GM21825 (cell line): Measurements from ENCODE around the gene NT5C1A.

Experiments
- ATAC-seq: cut with Tn5 transposase; IDR thresholded peaks from one replicate; pipeline ENCODE4 v1.9.1; 2021; ENCODE audit warnings: mild to moderate bottlenecking, moderate library complexity; ENCODE audit not compliant: unreplicated experiment

Gene NT5C1A

DNA sequence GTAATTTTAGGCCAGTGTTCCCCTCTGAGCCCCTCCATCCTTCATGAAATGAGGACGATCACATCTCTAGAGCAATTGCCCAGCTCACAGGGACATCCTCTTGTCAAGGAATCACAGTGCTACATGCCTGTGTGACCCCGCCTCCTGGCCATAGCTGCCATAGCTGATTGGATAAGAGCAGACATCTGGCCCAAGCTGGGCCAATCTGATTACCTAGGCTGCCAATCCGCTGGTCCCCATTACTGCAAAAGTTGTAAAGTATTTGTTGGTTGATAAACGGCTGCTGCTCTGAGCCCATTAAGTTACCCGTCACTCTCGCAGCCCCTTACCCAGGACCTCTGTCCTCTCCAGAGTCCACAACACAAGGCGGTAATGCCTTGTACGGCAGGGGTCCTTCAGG is 8.3 kb downstream of the NT5C1A start:
- no peak for ATAC-seq

DNA sequence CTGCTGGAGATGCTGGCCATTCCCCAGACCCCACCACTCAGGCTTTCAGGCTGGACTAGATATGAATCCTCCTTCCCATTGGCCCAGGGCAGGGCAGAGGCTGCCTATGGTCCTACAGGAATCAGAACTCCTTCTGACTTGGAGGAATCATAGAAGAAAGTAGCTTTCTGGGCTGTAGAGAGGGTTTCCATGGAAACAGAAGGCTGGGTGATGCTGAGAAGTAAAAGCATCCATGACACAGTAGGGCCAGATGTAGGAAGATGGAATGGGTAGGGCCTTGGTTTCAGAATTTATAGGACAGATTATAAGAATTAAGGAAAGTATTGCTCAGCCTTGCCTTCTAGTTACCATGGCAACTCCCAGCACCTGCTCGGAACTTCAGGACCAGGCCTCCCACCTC is 9.0 kb downstream of the NT5C1A start:
- no peak for ATAC-seq

DNA sequence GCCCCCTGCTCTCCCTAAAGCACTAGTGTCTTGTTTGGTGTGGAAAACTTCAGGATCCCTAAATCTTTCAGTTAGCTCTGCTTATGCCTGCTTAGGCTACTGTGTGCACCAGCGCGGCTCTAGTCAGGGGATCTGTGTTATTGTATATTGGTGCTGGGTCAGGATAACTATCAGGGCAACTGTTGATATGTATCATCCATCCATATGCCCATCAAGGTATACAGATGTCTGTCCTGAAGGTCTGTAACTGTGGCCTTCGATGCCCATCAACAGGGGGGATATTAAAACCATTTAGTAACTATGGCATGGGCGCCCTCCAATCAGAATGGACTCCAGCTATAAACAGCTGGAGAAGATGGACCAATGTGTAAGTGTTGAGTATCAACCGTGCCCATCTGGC is 12.4 kb downstream of the NT5C1A start:
- ATAC-seq: no peak

DNA sequence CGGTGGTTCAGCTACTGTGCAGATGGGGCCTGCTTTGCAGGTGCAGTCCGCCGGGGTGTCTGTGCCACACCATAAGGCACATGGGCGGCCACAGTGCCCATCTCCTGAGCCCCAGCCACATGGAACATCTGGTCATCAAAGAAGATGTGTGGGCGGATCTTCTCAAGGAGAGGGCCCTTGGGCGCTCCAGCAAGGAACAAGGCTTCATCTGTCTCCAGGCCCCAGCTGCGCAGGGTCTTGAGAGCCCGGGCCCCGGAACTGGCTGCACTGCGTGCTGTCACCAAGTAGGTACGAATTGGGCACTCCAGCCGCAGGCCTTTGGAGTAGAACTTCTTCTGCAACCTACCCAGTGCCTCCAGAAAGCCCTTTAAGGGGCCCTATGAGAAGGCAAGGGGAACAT is 12.8 kb downstream of the NT5C1A start:
- ATAC-seq: no peak

DNA sequence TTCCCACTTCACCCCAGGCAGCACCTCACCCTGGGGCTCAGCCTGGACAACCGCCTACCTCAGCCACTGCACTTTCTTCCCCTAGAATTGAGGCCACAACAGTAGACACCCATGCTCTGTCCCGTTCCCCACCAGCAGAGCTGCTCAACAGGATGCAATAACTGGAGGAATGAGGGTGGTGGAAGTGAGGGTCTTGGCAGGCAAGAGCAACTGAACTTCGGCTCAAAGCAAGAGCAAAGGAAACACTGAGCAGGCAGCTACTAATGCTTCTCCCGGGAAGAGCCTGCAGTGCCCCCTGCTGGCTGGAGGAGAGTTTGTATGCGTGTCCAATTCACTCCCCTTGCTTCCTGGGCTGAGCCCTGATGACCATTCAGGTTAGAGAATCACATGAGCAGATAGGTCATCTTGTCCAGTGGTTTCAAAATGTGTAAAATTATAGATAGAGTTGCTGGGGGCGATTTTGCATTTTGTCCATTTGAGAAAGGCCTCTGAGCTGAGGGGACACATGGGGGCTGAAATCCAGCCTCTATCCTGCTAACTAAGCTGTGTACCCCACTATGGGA is 13.9 kb downstream of the NT5C1A start:
- ATAC-seq: no peak

DNA sequence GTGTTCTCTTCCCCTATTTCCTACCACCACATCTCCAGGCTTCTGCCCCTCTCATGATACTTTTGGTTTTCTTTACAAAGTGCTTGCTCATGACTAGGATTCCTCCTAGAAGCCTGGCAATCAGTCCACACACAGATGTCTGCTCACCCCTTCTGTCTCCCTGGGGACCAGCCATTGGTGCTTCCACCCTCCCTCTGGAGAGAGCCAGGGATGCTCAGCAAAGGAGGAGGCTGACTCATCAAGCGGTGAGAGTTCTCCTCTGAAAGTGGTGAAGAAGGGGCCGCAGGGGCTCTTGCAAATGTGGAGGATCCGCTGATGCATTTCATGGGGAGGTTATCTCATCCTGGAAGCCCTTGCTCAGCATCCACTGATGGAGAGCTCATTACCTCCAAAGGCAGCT is 14.5 kb downstream of the NT5C1A start:
- no peak for ATAC-seq

DNA sequence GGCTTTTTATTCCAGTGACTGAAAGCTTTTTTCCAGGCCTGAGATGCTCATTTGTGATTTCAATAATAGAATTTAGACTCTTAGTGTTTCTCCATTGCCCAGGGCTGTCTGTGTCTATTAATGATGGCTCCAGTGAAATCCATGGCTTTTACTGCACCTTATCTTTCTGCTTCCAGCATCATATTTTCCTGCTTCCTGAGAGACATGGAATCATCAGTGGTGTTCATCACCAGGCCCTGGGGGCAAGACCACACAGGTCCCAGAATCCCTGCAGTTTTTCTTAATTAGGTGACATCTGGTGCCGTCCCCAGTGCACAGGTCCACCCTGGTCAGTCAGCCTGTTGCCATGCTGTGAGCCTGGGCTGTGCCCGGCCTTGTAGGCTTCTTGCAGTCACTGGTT is 15.5 kb downstream of the NT5C1A start:
- ATAC-seq: no peak

DNA sequence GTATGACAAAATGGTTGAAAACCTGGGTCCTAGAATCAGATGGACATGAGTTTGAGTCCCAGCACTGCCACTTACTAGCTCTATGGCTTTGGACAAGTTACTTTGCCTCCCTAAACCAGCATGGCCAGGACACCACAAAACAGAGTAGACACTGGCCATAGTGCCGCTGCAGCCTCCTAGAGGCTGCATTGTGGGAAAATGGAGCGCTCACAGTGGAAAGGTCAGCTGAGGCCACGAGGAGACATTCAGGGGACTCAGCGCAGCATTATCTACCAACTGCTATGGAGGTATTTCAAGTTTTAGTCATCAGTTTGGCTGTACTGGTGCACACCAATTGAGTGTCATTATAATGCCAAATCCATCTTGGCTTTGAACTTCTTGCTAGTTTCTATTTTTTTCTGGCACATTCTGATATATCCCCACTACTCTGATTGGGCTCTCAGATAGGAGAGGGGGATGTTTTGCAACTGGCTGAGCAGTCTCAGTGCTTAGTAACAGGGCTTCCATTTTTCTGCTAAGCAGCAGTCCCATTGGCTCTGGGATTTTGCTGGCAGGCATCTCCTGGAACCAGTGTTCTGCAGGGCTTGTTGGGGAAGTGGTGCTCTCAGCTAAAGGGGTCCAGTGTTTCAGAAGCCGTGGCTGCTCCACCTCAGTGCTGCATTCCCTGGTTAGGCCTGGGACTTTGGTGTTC is 16.2 kb downstream of the NT5C1A start:
- no peak for ATAC-seq

DNA sequence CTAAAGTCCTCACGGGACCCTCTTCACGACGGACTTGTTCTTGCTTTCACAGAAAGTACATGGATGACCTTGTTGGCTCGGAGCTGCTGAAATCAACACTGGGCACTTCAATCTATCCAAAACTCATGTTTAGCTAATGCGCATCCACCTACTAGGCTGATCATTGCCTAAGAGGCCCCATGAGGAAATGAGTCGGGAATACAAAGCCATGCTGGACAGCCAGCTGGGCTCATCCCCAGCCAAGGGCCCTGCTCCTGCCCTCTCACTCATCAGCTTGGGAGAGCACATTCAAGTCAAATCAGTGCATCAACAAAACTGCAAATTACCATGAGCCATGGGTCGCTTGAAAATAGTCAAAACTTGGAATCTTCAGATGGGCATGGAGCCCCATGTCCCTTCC is 17.6 kb downstream of the NT5C1A start:
- ATAC-seq: no peak

DNA sequence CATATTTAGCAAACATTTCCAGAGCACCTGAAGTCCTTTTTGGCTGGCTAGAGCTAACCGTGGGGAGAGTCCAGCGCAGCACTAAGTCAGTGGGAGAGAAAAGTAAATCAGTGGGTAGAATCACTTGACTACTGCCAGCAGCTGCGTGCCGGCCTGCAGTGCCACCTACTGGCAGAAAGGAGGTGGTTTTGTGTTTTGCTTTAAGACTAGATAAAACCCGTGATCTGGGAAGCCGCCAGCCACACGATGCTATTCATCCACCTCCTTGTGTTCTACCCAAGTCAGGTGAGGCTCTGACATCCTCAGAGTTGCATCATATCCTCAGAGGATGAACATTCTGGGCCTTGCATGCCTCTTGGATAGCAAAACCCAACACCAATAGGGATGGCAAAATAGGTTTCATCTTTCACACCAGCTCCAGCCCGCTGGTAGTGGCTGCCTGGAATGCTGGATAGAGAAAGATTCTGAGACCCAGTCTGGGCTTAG is 18.3 kb downstream of the NT5C1A start:
- ATAC-seq: no peak

DNA sequence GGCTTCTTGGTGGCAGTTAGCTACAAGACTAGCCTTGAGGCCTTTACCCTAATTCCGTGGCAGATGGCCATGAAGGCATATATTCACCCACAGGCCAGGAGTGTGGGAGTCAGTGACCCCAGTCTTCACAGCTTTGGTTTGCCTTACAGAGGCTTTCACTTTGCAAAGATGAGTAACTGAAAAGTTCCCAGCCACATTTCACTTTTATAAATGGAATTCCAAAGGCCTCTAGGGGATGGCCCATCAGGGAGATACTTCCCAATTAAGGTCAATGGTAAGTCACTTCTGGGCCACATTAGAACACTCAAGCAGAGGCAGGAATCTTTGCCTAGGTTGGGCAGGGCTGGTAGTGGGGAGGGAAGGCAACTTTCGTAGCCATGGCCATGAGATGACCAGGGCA is 19.4 kb downstream of the NT5C1A start:
- no peak for ATAC-seq

DNA sequence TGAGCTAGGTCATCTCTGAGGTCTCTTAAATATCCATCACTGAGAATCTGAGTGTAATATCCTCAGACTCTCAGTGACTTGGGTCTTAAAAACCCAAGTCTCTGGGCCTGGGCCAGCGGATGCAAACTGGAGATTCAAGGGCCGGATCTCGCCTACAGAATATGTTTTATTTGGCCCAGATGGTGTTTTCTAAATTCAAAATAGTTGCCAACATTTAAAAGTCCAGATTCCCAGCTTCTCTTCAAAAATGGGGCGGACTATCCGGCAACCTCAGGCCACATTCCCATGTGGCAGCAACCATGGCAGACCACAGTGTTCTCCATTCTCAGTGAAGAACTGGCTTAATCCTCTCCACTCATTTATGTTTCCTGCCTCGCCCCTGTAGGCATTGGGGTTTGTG is 19.8 kb downstream of the NT5C1A start:
- ATAC-seq: no peak

DNA sequence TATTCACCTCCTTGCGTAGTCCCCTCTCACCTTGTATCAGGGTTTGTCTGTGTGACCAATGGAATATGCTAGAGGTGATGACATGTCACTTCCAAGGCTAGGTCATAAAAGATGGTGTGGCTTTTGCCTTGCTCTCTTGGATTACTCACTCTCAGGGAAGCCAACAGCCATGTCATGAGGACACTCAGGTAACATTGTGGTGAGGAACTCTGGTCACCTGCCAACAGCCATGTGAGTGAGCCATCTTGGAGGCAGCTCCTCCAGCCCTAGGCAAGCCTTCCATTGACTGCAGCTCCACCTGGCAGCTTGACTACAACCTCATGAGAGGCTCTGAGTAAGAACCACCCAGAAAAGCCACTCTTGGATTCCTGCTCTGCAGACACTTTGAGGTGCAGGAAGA is 21.5 kb downstream of the NT5C1A start:
- ATAC-seq: no peak

DNA sequence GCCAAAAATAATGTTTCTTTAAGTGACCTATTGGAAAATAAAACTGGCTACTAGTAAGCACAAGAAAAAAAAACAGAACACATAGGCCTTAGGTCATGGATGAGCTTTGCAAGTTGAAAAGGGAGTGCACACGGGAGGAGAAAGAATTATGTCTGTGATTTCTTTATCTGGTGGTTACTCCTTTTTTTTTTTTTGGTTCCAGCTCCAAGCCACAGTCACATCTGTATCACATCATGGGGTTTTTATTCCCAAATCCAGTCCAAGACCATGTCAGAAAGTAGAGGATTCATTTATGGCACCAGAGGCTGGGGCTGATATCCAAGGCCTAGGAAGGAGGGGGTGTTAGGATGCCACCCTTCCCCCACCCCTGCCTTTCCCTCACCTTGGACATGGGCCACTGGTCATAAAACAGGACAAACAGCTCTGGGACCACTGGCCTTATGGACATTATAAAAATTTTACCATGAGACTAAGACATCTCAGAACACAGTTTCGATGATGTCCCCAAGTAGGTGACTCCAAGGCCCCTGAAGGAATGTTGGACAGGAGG is 22.2 kb downstream of the NT5C1A start:
- no peak for ATAC-seq

DNA sequence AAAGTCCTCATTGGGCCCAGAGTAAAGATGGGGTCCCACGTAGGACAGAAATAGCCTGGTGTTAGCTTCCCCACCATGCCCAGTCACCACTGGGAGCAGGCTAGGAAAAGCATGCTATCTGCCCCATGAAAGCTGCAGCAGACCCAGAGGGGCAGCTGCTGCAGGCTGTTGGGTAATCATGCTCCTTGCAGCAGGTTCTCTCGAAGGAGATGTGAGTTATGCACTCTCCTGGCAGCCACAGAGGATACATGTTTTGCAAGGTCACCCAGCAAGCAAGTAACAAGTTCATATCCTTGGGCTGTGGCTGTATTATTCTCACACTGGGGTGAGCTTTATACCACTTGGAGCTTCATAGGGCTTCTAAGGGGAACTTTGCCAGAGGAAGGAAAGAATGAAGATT is 23.4 kb downstream of the NT5C1A start:
- ATAC-seq: no peak

DNA sequence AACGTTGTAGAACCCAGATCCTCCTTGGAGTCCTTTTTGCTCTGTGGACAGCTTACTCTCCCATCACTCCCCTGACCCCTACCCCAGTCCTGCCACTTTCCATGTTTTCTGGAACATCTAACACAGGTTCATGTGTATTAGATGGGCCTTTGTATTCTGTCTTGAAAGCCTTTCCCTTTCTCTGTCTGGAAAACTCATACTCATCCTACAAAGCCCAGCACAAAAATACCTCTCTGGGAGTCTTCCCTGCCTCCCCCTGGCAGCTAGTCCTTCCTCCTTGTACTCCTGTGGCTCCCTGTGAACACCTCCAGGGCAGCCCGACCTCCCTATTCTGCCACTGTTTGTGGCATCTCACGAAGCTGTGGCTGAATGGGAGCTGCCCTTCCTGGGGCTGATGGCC is 24.7 kb downstream of the NT5C1A start:
- no peak for ATAC-seq

DNA sequence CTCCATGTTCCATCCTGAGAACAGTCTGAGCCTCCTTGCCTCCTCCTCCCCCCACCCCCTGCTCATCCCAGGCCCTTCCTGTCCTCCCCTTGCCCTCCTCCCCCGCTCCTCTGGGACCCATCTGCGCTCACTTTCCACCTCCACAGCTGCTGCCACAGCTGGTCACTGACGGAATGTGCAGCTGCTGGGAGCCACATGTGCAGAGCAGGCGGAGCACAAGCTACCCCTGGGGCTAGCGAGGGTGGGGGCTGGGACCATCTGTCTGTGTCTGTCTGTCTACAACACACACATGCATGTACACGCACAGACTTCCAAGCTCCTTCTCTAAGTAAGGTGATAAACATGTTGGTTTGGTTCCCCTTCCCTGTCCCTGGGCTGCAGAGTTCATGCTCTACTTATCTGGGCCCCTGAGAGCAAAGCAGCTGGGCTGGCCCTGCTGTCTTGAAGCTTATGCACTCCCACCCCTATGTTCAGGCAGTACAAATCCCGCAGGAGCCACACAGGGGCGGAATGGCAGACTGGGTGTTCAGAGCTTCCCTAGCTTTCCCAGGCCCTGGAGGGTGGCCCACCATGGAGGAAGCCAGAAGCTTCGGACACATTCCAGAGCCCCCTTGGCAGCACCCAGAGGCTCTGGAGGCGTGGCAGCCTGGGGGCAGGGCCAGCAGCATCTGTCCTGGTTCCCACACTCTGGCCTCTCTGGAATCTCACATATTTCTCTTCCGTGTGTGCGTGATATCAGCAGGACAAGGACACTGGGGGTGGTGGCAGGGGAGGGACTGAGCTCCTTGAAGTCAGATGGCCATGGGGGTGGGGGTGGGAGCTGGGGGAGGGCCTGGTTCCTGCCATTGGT is 25.4 kb downstream of the NT5C1A start:
- ATAC-seq: no peak

DNA sequence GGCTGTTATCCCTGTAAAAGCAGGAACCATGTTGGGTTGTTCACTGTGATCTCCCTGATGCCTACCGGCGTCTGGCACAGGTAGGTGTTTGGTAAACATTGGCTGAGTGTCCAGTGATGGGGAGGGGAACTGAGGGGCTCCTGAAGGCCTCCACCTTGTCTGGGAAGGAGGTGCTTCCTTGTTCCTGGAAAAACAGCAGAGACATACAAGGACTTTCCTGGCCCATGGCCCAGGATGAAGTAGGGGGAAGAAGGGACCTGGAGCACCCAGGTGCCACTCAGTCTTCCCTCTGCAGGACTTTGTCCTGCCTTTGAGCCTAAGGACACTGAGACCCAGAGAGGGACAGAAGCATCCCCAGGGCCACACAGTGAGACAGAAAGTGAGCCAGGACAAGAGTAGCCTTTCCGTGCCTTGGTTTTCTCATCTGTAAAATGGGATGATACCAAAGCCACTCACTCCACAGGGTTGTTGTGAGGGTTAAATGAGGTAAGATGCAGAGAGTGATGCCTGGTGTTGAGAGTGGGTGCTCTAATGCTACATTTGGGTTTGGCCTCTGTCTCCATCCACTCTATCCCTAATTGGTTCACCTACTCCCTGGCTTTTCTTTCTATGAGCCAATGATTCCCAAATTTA is 26.4 kb downstream of the NT5C1A start:
- no peak for ATAC-seq

DNA sequence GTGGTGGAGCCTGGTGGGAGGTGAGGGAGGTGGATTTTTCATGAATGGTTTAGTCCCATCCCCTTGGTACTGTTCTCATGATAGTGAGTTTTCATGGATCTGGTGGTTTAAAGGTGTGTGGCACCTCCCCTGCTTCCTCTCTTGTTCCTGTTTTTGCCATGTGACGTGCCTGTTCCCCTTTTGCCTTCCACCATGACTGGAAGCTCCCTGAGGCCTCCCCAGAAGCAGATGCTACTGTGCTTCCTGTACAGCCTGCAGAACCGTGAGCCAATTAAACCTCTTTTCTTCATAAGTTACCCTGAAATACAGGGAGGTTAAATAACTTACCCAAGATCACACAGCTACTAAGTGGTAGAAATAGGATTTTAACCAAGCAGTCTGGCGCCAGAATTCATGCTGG is 28.2 kb downstream of the NT5C1A start:
- no peak for ATAC-seq

DNA sequence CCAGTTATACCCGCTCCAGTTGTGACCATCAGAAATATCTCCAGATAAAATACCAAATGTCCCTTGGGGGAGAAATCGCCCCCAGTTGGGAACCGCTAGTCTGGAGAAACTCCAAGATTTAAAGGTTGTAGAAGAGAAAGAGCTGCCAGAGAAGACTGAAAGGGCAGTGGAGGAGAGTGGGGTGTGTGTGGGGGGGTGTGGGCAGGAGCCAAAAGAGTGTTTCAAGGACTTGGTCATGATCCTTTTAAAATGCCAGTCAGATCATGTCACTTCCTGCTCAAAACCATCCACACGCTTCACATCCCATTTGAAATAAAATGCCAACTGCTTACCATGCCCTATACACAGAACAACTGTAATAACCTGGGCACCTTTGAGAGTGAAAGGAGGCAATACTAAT is 29.1 kb downstream of the NT5C1A start:
- no peak for ATAC-seq

DNA sequence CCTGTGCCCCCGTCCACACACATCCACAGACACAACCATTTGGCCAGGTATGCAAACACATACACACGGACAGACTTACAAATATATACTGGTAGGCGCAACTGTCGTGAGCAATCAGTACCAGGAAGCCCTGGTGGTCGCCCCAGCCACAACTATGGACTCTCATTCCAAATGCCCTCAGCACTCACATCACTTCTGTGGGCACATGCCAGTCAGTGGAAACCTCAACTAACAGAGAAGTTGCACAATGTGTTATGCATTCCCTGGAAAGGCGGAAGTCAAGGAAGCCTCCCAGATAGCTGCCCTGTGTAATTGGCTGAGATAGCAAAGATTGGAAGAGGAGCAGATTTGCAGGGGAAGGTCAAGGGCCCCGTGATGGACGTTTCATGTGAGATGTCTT is 31.0 kb downstream of the NT5C1A start:
- ATAC-seq: no peak
